Nephron (organoid): Measurements from ENCODE around the gene CRMP1.
A peak's percentile ranks its signal among the peaks of the same experiment; 100 is the strongest.

Source experiments
- H3K27ac Mint-ChIP-seq, 3 experiments: 2 replicates each; pipeline ENCODE4 v1.8.0; 2020; ENCODE audit warnings: mixed read lengths in 3 of 3, mild to moderate bottlenecking in 2 of 3, moderate library complexity in 1 of 3
- H3K27me3 Mint-ChIP-seq: 2 replicates; pipeline ENCODE4 v1.8.0; 2021; ENCODE audit warnings: low read depth, mild to moderate bottlenecking, moderate library complexity, mixed read lengths
- H3K36me3 Mint-ChIP-seq: 2 replicates; pipeline ENCODE4 v1.8.0; 2020; ENCODE audit warnings: low read depth, mixed read lengths
- H3K4me1 Mint-ChIP-seq: 2 replicates; pipeline ENCODE4 v1.8.0; 2020; ENCODE audit warnings: mixed read lengths
- H3K4me3 Mint-ChIP-seq, 3 experiments: 2 replicates each; pipeline ENCODE4 v1.8.0; 2020; ENCODE audit warnings: mild to moderate bottlenecking in 3 of 3, mixed read lengths in 3 of 3, moderate library complexity in 2 of 3
- H3K9me3 Mint-ChIP-seq: 2 replicates; pipeline ENCODE4 v1.8.0; 2020; ENCODE audit warnings: mixed read lengths
- TF ChIP-seq, protein P1 (sequence below), 3 experiments: fragments of 200-600 bp; sonication (generic); IDR thresholded peaks; one replicate each; pipeline ENCODE4 v1.5.0; 2021; ENCODE audit warnings: antibody characterized with exemption in 3 of 3; ENCODE audit not compliant: unreplicated experiment in 3 of 3

Gene CRMP1

DNA sequence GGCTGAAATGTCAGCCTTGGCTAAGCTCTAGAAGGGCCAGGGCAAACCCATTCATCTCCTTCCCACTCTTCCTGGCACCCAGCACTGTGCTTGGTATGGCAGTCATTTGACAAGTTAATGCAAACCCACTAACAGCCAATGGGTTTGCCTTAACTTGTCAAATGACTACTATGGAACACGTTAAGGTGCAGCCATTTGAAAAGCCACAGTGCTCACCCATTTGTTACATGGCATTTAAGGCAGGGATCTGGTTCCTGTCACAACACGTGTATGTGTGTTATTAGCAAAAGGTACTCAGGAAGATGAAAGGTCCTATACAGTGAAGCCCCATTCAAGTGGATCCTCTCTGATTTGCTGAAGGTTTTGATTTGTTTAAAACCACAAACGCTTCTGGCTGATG, 7.2 kb downstream of the CRMP1 start:
- Mint-ChIP-seq H3K9me3 (no peaks in the 10 kb centered on the region), H3K4me1 (peaks cover 31% of the 10 kb centered on the region), H3K36me3 (no peaks in the 10 kb centered on the region), H3K4me3 (peak overlapping the region; percentile 84 to 91 (median 89)), H3K27ac (no peak overlapping the region), H3K27me3 (peaks cover 64% of the 10 kb centered on the region)
- TF ChIP-seq, protein P1, sequence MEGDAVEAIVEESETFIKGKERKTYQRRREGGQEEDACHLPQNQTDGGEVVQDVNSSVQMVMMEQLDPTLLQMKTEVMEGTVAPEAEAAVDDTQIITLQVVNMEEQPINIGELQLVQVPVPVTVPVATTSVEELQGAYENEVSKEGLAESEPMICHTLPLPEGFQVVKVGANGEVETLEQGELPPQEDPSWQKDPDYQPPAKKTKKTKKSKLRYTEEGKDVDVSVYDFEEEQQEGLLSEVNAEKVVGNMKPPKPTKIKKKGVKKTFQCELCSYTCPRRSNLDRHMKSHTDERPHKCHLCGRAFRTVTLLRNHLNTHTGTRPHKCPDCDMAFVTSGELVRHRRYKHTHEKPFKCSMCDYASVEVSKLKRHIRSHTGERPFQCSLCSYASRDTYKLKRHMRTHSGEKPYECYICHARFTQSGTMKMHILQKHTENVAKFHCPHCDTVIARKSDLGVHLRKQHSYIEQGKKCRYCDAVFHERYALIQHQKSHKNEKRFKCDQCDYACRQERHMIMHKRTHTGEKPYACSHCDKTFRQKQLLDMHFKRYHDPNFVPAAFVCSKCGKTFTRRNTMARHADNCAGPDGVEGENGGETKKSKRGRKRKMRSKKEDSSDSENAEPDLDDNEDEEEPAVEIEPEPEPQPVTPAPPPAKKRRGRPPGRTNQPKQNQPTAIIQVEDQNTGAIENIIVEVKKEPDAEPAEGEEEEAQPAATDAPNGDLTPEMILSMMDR (IDR thresholded peaks at IDR 0.05; ENCODE audit: unreplicated experiment in 3 of 3): no peak

DNA sequence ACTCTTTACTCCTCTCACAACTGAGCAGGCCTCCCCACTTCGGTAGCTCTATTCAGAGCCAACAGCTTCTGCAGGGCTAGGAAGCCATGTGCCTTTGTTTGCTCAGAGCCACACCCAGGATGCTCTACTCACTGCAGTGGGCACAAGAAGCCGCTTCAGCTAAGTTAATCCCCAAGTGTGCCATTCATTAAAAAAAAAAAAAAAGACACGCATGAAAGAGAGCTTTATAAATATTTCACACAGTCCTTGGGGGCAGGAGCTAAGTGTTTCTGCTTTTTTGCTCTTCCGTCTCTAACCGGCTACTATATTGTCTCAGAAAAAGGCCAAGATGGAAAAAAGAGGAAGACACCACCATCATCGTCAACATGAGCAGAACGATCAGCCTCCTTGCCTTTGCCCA, 8.1 kb downstream of the CRMP1 start:
- H3K27ac Mint-ChIP-seq: no peak overlapping the region
- H3K27me3 Mint-ChIP-seq: peaks cover 59% of the 10 kb centered on the region
- peak overlapping the region in 1 of 3 experiments; percentile 34 for H3K4me3 Mint-ChIP-seq
- TF ChIP-seq, protein P1 (IDR thresholded peaks at IDR 0.05; ENCODE audit: unreplicated experiment in 3 of 3): no peak
- peaks cover 27% of the 10 kb centered on the region for H3K4me1 Mint-ChIP-seq
- no peaks in the 10 kb centered on the region for H3K9me3 Mint-ChIP-seq
- no peaks in the 10 kb centered on the region for H3K36me3 Mint-ChIP-seq

DNA sequence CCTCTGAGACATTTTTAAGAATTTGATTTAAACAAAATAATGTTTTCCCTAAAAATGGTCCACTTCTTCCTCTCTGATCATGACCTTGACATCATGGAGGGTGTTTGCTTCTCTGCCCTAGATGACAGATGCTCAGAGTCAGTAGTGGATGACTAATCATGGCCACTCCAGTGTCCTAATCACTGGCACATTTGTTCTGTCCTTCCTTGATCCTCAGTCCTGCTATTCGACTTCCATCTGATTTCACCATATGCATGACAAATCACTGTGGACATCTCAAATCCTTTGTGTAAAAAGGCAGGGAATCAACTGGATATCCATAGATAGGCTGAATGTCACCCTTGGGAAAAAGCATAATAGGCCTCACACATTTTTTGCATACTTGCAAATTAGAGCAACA, 9.0 kb downstream of the CRMP1 start:
- H3K27ac Mint-ChIP-seq: no peak overlapping the region
- H3K36me3 Mint-ChIP-seq: no peaks in the 10 kb centered on the region
- H3K9me3 Mint-ChIP-seq: no peaks in the 10 kb centered on the region
- peaks cover 50% of the 10 kb centered on the region for H3K27me3 Mint-ChIP-seq
- peaks cover 23% of the 10 kb centered on the region for H3K4me1 Mint-ChIP-seq
- peak overlapping the region in 1 of 3 experiments; percentile 4 for H3K4me3 Mint-ChIP-seq
- TF ChIP-seq, protein P1 (IDR thresholded peaks at IDR 0.05; ENCODE audit: unreplicated experiment in 3 of 3): no peak

DNA sequence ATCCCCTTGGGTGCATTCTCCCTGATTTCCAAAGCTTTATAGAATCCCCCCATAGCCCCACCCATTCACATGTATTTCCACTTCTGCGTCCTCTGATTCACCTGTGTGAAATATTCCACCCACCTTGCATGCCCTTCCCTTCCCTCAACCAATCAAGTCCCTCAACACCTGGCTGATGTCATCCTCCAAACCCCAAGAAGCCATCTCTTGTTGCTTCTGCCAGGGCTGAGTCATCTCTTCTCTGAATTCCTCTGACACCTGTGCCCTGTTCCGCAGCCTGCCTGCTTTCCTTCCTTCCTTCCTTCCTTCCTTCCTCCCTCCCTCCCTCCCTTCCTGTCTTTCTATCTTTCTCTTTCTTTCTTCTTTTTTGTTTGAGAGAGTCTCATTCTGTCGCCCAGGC, 9.9 kb downstream of the CRMP1 start:
- Mint-ChIP-seq H3K4me1 (peaks cover 23% of the 10 kb centered on the region), H3K4me3 (no peak overlapping the region), H3K27ac (no peak overlapping the region), H3K27me3 (peaks cover 46% of the 10 kb centered on the region), H3K9me3 (no peaks in the 10 kb centered on the region), H3K36me3 (no peaks in the 10 kb centered on the region)
- TF ChIP-seq, protein P1 (IDR thresholded peaks at IDR 0.05; ENCODE audit: unreplicated experiment in 3 of 3): no peak

DNA sequence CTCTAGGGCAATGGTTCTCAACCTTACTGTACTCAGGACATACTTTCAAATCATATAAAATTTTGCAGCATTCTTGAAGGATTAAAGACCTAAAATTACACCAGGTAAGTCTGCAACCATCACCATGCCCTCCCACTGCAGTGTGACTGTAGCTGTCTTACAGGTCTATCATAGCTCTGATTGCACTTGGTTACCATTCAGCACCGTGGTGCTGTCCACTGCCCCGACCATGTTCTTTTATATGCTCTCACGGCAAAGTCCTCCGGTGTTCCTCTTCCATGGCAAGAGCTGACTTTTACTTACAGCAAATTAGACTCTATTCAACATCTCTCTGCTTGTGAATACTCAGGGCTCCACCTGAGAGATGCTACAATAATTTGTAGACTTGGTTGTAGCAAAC, 11.5 kb downstream of the CRMP1 start:
- no peak overlapping the region for H3K27ac Mint-ChIP-seq
- H3K4me1 Mint-ChIP-seq: peaks cover 27% of the 10 kb centered on the region
- TF ChIP-seq, protein P1 (IDR thresholded peaks at IDR 0.05; ENCODE audit: unreplicated experiment in 3 of 3): no peak
- no peak overlapping the region for H3K4me3 Mint-ChIP-seq
- H3K36me3 Mint-ChIP-seq: no peaks in the 10 kb centered on the region
- peaks cover 39% of the 10 kb centered on the region for H3K27me3 Mint-ChIP-seq
- H3K9me3 Mint-ChIP-seq: no peaks in the 10 kb centered on the region

DNA sequence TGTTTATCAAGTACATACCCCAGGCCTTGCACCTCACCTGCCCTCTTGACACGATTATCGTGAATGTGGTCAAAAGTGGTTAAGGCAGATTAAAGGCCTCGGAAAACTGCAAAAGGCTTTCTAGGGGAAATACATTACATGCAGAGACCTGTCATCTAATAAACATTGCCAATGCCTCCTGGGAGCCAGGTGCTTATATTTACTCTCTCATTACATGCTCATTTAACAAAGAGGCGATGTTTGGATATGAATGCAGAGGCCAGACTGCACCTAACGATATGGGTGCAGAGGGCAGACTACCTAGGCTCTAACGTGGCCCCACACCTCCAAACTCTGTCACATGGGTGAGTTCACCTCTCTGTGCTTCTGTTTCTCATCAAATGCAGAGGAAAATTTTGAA, 14.5 kb downstream of the CRMP1 start:
- no peak overlapping the region for H3K27ac Mint-ChIP-seq
- peaks cover 17% of the 10 kb centered on the region for H3K27me3 Mint-ChIP-seq
- H3K36me3 Mint-ChIP-seq: no peaks in the 10 kb centered on the region
- no peak overlapping the region for H3K4me3 Mint-ChIP-seq
- TF ChIP-seq, protein P1 (IDR thresholded peaks at IDR 0.05; ENCODE audit: unreplicated experiment in 3 of 3): no peak
- H3K4me1 Mint-ChIP-seq: peaks cover 26% of the 10 kb centered on the region
- H3K9me3 Mint-ChIP-seq: peaks cover 2% of the 10 kb centered on the region
